ENCODE results near the gene MTUS2.

- TF ChIP-seq, protein P1, sequence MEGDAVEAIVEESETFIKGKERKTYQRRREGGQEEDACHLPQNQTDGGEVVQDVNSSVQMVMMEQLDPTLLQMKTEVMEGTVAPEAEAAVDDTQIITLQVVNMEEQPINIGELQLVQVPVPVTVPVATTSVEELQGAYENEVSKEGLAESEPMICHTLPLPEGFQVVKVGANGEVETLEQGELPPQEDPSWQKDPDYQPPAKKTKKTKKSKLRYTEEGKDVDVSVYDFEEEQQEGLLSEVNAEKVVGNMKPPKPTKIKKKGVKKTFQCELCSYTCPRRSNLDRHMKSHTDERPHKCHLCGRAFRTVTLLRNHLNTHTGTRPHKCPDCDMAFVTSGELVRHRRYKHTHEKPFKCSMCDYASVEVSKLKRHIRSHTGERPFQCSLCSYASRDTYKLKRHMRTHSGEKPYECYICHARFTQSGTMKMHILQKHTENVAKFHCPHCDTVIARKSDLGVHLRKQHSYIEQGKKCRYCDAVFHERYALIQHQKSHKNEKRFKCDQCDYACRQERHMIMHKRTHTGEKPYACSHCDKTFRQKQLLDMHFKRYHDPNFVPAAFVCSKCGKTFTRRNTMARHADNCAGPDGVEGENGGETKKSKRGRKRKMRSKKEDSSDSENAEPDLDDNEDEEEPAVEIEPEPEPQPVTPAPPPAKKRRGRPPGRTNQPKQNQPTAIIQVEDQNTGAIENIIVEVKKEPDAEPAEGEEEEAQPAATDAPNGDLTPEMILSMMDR (IDR thresholded peaks at IDR 0.05) = no peak
- no peak for TF ChIP-seq POLR2A (IDR thresholded peaks at IDR 0.05)
- no peak for TF ChIP-seq EP300 (IDR thresholded peaks at IDR 0.05)
These were observed 519.5 kb downstream of the MTUS2 start for GRCh38 chr13:29339386-29340272.
